Measurements from ENCODE around the gene ZCCHC7. TPM values are rescaled to one million over a fixed set of nuclear protein-coding genes. Genes with fewer than 3 reads are reported as not detected.

Gene ZCCHC7
- total and polyA plus RNA-seq, 2 experiments from 2014 or later: 29.8 to 38.8 TPM

GRCh38 chr9:37382982-37383357 is 262.6 kb downstream of the ZCCHC7 start:
- H3K4me2 ChIP-seq: no peak overlapping the region
- Mint-ChIP-seq H3K36me3 (ENCODE audit: low read depth) (no peaks in the 10 kb centered on the region), H3K27ac (no peak overlapping the region), H3K4me3 (no peak overlapping the region), H3K4me1 (peaks cover 6% of the 10 kb centered on the region; the same call in 1 of the 3 replicates), H3K27me3 (ENCODE audit: insufficient read depth, low read depth, poor library complexity) (peaks cover 1% of the 10 kb centered on the region), H3K9me3 (no peaks in the 10 kb centered on the region)
- no peaks in the 10 kb centered on the region for H3K27me3 ChIP-seq (ENCODE audit: insufficient read depth)
- DNase-seq (ENCODE audit: low spot score): no peak
- H3K36me3 ChIP-seq (ENCODE audit: insufficient read depth): no peaks in the 10 kb centered on the region
- H3K4me3 ChIP-seq: no peak overlapping the region
- no peak for TF ChIP-seq EZH2phosphoT487 (IDR thresholded peaks at IDR 0.05; ENCODE audit: unreplicated experiment)
- TF ChIP-seq EZH2 (IDR thresholded peaks at IDR 0.05; ENCODE audit: low read depth, unreplicated experiment): no peak
- TF ChIP-seq ZNF331 (CRISPR knock-in tag; IDR thresholded peaks at IDR 0.05; ENCODE audit: low read depth): no peak
- TF ChIP-seq STAT1 (IDR thresholded peaks at IDR 0.05; ENCODE audit: unreplicated experiment): no peak
- TF ChIP-seq, protein P1, sequence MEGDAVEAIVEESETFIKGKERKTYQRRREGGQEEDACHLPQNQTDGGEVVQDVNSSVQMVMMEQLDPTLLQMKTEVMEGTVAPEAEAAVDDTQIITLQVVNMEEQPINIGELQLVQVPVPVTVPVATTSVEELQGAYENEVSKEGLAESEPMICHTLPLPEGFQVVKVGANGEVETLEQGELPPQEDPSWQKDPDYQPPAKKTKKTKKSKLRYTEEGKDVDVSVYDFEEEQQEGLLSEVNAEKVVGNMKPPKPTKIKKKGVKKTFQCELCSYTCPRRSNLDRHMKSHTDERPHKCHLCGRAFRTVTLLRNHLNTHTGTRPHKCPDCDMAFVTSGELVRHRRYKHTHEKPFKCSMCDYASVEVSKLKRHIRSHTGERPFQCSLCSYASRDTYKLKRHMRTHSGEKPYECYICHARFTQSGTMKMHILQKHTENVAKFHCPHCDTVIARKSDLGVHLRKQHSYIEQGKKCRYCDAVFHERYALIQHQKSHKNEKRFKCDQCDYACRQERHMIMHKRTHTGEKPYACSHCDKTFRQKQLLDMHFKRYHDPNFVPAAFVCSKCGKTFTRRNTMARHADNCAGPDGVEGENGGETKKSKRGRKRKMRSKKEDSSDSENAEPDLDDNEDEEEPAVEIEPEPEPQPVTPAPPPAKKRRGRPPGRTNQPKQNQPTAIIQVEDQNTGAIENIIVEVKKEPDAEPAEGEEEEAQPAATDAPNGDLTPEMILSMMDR (conservative IDR thresholded peaks at IDR 0.05; ENCODE audit: low read depth in 2 of 2): no peak
- TF ChIP-seq REST (IDR thresholded peaks at IDR 0.05; ENCODE audit: unreplicated experiment): no peak
- TF ChIP-seq POLR2AphosphoS5 (IDR thresholded peaks at IDR 0.05; ENCODE audit: low read depth): no peak
- TF ChIP-seq CREB1 (CRISPR knock-in tag; IDR thresholded peaks at IDR 0.05; ENCODE audit: low read depth): no peak
- TF ChIP-seq ZNF114 (CRISPR knock-in tag; IDR thresholded peaks at IDR 0.05): no peak
- no peak for TF ChIP-seq NANOG (IDR thresholded peaks at IDR 0.05; ENCODE audit: borderline replicate concordance)
- no peak for TF ChIP-seq JUNB (IDR thresholded peaks at IDR 0.05; ENCODE audit: unreplicated experiment)
- TF ChIP-seq, protein P2, sequence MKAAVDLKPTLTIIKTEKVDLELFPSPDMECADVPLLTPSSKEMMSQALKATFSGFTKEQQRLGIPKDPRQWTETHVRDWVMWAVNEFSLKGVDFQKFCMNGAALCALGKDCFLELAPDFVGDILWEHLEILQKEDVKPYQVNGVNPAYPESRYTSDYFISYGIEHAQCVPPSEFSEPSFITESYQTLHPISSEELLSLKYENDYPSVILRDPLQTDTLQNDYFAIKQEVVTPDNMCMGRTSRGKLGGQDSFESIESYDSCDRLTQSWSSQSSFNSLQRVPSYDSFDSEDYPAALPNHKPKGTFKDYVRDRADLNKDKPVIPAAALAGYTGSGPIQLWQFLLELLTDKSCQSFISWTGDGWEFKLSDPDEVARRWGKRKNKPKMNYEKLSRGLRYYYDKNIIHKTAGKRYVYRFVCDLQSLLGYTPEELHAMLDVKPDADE (IDR thresholded peaks at IDR 0.05): no peak
- no peak for TF ChIP-seq ZNF462 (CRISPR knock-in tag; IDR thresholded peaks at IDR 0.05)
- no peaks in the 10 kb centered on the region for H4K20me1 ChIP-seq (replicated peaks; ENCODE audit: insufficient read depth)
- no peaks in the 10 kb centered on the region for H3K4me1 ChIP-seq (ENCODE audit: insufficient read depth)
- no peak for ATAC-seq
- H3F3A ChIP-seq (replicated peaks; ENCODE audit: low read depth): no peaks in the 10 kb centered on the region
- H2AFZ ChIP-seq: no peak overlapping the region
- H3K27ac ChIP-seq (ENCODE audit: low read depth): no peak overlapping the region
- no peaks in the 10 kb centered on the region for H3K79me2 ChIP-seq (replicated peaks; ENCODE audit: insufficient read depth)
- no peaks in the 10 kb centered on the region for H3K9me2 ChIP-seq (ENCODE audit: insufficient read depth)
